Stimulated activated CD8-positive, alpha-beta memory T cell treated with anti-CD3 and anti-CD28 coated beads, Interleukin-4, amount 100 ng/mL, for 48 hours (primary cell): ENCODE data around the gene FBLN1.
"Not testable (repeated sequence)": the region's sequence is repeated elsewhere in the genome, so short reads cannot be mapped to it uniquely, and the experiment has no call there.

Experiments
- DNase-seq: peaks from one replicate; pipeline ENCODE4 v3.0.0-alpha.2; 2020

Gene FBLN1

GRCh38 chr22:45477366-45478107 is 25.1 kb upstream of the FBLN1 start:
- DNase-seq: no peak

- no peak for DNase-seq
Observed at GRCh38 chr22:45478108-45478771, 24.4 kb upstream of the FBLN1 start.

GRCh38 chr22:45480717-45481116 is 22.0 kb upstream of the FBLN1 start:
- no peak for DNase-seq

- no peak for DNase-seq
Observed at GRCh38 chr22:45481661-45482060, 21.0 kb upstream of the FBLN1 start.

- DNase-seq: no peak
Observed at GRCh38 chr22:45482169-45482568, 20.5 kb upstream of the FBLN1 start.

GRCh38 chr22:45483319-45483718 is 19.4 kb upstream of the FBLN1 start:
- DNase-seq: no peak

- no peak for DNase-seq
Observed at GRCh38 chr22:45483918-45484499, 18.7 kb upstream of the FBLN1 start.

- DNase-seq: no peak
Observed at GRCh38 chr22:45484742-45485141, 17.9 kb upstream of the FBLN1 start.

- DNase-seq: no peak
Observed at GRCh38 chr22:45485261-45485660, 17.4 kb upstream of the FBLN1 start.

GRCh38 chr22:45488764-45489370 is 13.8 kb upstream of the FBLN1 start:
- DNase-seq: no peak

- no peak for DNase-seq
Observed at GRCh38 chr22:45490836-45491235, 11.8 kb upstream of the FBLN1 start.

GRCh38 chr22:45491841-45492240 is 10.8 kb upstream of the FBLN1 start:
- no peak for DNase-seq

GRCh38 chr22:45493286-45493771 is 9.4 kb upstream of the FBLN1 start:
- no peak for DNase-seq

GRCh38 chr22:45494306-45494705 is 8.4 kb upstream of the FBLN1 start:
- DNase-seq: not testable (repeated sequence)

GRCh38 chr22:45495616-45496015 is 7.1 kb upstream of the FBLN1 start:
- not testable (repeated sequence) for DNase-seq

- no peak for DNase-seq
Observed at GRCh38 chr22:45496451-45496941, 6.2 kb upstream of the FBLN1 start.

GRCh38 chr22:45497351-45498145 is 5.1 kb upstream of the FBLN1 start:
- no peak for DNase-seq

GRCh38 chr22:45499746-45500145 is 2.9 kb upstream of the FBLN1 start:
- no peak for DNase-seq

GRCh38 chr22:45503050-45503815 is 550 bp downstream of the FBLN1 start:
- no peak for DNase-seq

- no peak for DNase-seq
Observed at GRCh38 chr22:45503816-45504372, 1.2 kb downstream of the FBLN1 start.
